ENCODE data around the gene COL23A1. TPM values are rescaled to one million over a fixed set of nuclear protein-coding genes. Genes with fewer than 3 reads are reported as not detected.

Gene COL23A1
- total RNA-seq, 1 experiment from 2014 or later = not detected

GRCh38 chr5:178308541-178309092 is 281.6 kb downstream of the COL23A1 start:
- no peak overlapping the region for H2AFZ ChIP-seq (ENCODE audit: low read length)
- no peak overlapping the region for H3K4me2 ChIP-seq (ENCODE audit: low read length)
- no peak overlapping the region for H3K9ac ChIP-seq (ENCODE audit: low read length)
- ChIA-PET POLR2A (ENCODE audit: unreplicated experiment) (no interaction called here), CTCF (no interaction called here)
- peaks cover 16% of the 10 kb centered on the region for H3K4me1 ChIP-seq (ENCODE audit: insufficient read depth, low read length)
- H3K4me3 ChIP-seq (ENCODE audit: low read length) = no peak overlapping the region
- no peaks in the 10 kb centered on the region for H3K9me3 ChIP-seq (ENCODE audit: low read length)
- TF ChIP-seq EZH2 (IDR thresholded peaks at IDR 0.05; ENCODE audit: low read length, unreplicated experiment) (no peak), CTCF (conservative IDR thresholded peaks at IDR 0.05; ENCODE audit: low read depth, low read length) (no peak), EZH2phosphoT487 (IDR thresholded peaks at IDR 0.05; ENCODE audit: borderline replicate concordance, low read length) (no peak)
- no peaks in the 10 kb centered on the region for H3K9me2 ChIP-seq (replicated peaks; ENCODE audit: low read length)
- no peaks in the 10 kb centered on the region for H4K20me1 ChIP-seq (ENCODE audit: low read length)
- no peak overlapping the region for H3K27ac ChIP-seq (ENCODE audit: low read length)
- H3K36me3 ChIP-seq (ENCODE audit: low read depth, low read length) = no peaks in the 10 kb centered on the region
- intact Hi-C loops (cut with micrococcal nuclease) = no loop called here
- no peaks in the 10 kb centered on the region for H3K27me3 ChIP-seq (ENCODE audit: low read length)
- DNase-seq = no peak
- no peaks in the 10 kb centered on the region for H3F3A ChIP-seq (ENCODE audit: low read length, unreplicated experiment)
- no peaks in the 10 kb centered on the region for H3K79me2 ChIP-seq (ENCODE audit: low read length)
- ATAC-seq = no peak
- no TSS peak for BruUV-seq (replicated peaks)

- POLR2A ChIA-PET (ENCODE audit: unreplicated experiment) = no interaction called here
- peaks cover 16% of the 10 kb centered on the region for H3K4me1 ChIP-seq (ENCODE audit: insufficient read depth, low read length)
- no peaks in the 10 kb centered on the region for H3K27me3 ChIP-seq (ENCODE audit: low read length)
- H4K20me1 ChIP-seq (ENCODE audit: low read length) = no peaks in the 10 kb centered on the region
- CTCF ChIA-PET = no interaction called here
- no peak overlapping the region for H3K4me3 ChIP-seq (ENCODE audit: low read length)
- H3K9me3 ChIP-seq (ENCODE audit: low read length) = no peaks in the 10 kb centered on the region
- DNase-seq (no peak), ATAC-seq (no peak)
- TF ChIP-seq CTCF (conservative IDR thresholded peaks at IDR 0.05; ENCODE audit: low read depth, low read length) = no peak
- no peak overlapping the region for H2AFZ ChIP-seq (ENCODE audit: low read length)
- intact Hi-C loops (cut with micrococcal nuclease) = no loop called here
- H3F3A ChIP-seq (ENCODE audit: low read length, unreplicated experiment) = no peaks in the 10 kb centered on the region
- H3K9me2 ChIP-seq (replicated peaks; ENCODE audit: low read length) = no peaks in the 10 kb centered on the region
- no peaks in the 10 kb centered on the region for H3K79me2 ChIP-seq (ENCODE audit: low read length)
- H3K4me2 ChIP-seq (ENCODE audit: low read length) = no peak overlapping the region
- no peak overlapping the region for H3K9ac ChIP-seq (ENCODE audit: low read length)
- no peaks in the 10 kb centered on the region for H3K36me3 ChIP-seq (ENCODE audit: low read depth, low read length)
- H3K27ac ChIP-seq (ENCODE audit: low read length) = no peak overlapping the region
- no TSS peak for BruUV-seq (replicated peaks)
Observed at GRCh38 chr5:178307267-178308045, 282.7 kb downstream of the COL23A1 start.

GRCh38 chr5:178306430-178307225 is 283.6 kb downstream of the COL23A1 start:
- intact Hi-C loops (cut with micrococcal nuclease) = no loop called here
- no peak for ATAC-seq
- Histone ChIP-seq H4K20me1 (ENCODE audit: low read length) (no peaks in the 10 kb centered on the region), H3K27ac (ENCODE audit: low read length) (no peak overlapping the region), H3K9me2 (replicated peaks; ENCODE audit: low read length) (no peaks in the 10 kb centered on the region), H2AFZ (ENCODE audit: low read length) (no peak overlapping the region), H3K36me3 (ENCODE audit: low read depth, low read length) (no peaks in the 10 kb centered on the region), H3K9ac (ENCODE audit: low read length) (no peak overlapping the region), H3K4me2 (ENCODE audit: low read length) (no peak overlapping the region), H3K27me3 (ENCODE audit: low read length) (no peaks in the 10 kb centered on the region), H3K4me1 (ENCODE audit: insufficient read depth, low read length) (peaks cover 16% of the 10 kb centered on the region), H3F3A (ENCODE audit: low read length, unreplicated experiment) (no peaks in the 10 kb centered on the region), H3K9me3 (ENCODE audit: low read length) (no peaks in the 10 kb centered on the region), H3K79me2 (ENCODE audit: low read length) (no peaks in the 10 kb centered on the region), H3K4me3 (ENCODE audit: low read length) (no peak overlapping the region)
- DNase-seq = no peak
- ChIA-PET CTCF (no interaction called here), POLR2A (ENCODE audit: unreplicated experiment) (no interaction called here)
- BruUV-seq (replicated peaks) = no TSS peak
- no peak for TF ChIP-seq EZH2 (IDR thresholded peaks at IDR 0.05; ENCODE audit: low read length, unreplicated experiment)
- TF ChIP-seq CTCF (conservative IDR thresholded peaks at IDR 0.05; ENCODE audit: low read depth, low read length) = no peak
- no peak for TF ChIP-seq EZH2phosphoT487 (IDR thresholded peaks at IDR 0.05; ENCODE audit: borderline replicate concordance, low read length)

All from PC-3 (cell line).